CD4-positive, alpha-beta T cell treated with Interleukin-10 for 1 hour (primary cell): ENCODE data around the gene TMEM163.
A peak's percentile ranks its signal among the peaks of the same experiment; 100 is the strongest.
"Not testable (repeated sequence)": the region's sequence is repeated elsewhere in the genome, so short reads cannot be mapped to it uniquely, and the experiment has no call there.

Source experiments
- DNase-seq: peaks from one replicate; pipeline ENCODE4 v3.0.0-alpha.2; 2020

TMEM163 gene

DNA sequence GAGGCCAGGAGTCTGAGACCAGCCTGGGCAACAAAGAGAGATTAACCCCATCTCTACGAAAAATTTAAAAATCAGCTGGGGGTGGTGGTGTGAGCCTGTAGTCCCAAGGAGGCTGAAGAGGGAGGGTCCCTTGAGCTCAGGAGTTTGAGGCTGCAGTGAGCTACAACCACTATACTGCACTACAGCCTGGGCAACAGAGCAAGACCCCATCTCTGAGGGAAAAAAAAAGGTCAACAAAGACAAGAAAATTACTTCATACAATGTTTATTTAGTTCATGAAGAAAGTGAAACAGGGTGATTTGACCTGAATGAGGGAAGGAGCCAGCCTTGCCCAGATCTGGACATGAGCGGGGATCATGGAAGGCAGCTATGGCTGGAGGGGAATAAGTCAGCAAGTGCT, 59.1 kb downstream of the TMEM163 start:
- no peak for DNase-seq

DNA sequence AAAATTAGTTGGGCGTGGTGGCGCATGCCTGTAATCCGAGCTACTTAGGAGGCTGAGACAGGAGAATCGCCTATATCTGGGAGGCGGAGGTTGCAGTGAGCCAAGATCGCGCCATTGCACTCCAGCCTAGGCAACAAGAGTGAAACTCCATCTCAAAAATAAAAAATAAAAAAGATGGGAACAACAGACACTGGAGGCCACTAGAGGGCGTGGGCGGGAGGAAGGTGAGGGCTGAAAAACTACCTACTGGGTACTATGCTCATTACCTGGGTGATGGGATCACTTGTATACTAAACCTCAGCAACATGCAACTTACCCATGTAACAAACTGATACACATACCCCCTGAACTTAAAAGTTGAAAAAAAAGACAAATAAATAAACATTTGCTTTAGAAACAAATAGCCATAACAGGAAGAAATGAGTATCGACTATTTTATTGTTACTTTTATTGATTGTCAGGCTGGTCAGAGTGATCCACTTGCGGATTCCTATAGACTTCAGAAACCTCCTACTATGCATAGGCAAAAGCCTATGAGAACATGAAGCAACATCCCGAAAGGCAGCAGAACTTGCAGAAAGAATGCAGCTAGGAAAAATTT, 61.0 kb downstream of the TMEM163 start:
- DNase-seq: peak; percentile 48

DNA sequence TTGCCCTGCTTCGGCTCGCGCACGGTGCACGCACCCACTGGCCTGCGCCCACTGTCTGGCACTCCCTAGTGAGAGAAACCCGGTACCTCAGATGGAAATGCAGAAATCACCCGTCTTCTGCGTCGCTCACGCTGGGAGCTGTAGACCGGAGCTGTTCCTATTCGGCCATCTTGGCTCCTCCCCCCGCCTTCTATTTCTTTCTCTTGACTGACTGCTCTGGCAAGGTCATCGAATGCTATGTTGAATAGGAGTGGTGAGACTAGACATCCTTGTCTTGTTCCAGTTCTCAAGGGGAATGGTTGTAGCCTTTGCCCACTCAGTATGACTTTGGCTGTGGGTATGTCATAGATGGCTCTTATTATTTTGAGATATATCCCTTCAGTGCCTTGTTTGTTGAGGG, 62.4 kb downstream of the TMEM163 start:
- not testable (repeated sequence) for DNase-seq

DNA sequence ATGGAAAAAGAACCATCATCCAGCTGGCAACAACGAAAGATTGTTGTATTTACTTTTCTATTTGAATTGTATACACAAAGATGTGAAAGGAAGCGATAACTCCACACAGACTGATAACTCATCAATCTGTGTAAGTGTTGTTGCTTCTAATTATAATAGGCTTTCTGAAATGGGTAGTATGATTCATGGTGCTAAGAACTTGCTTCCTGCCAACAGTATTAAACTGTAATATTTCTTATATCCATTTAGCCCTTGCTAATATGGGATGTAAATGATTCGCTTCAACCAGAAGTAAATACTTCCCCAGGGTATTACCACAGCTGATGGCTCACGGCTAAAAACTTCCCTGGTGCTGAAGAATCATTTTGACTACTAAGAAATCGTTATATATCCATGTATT, 70.2 kb downstream of the TMEM163 start:
- no peak for DNase-seq

DNA sequence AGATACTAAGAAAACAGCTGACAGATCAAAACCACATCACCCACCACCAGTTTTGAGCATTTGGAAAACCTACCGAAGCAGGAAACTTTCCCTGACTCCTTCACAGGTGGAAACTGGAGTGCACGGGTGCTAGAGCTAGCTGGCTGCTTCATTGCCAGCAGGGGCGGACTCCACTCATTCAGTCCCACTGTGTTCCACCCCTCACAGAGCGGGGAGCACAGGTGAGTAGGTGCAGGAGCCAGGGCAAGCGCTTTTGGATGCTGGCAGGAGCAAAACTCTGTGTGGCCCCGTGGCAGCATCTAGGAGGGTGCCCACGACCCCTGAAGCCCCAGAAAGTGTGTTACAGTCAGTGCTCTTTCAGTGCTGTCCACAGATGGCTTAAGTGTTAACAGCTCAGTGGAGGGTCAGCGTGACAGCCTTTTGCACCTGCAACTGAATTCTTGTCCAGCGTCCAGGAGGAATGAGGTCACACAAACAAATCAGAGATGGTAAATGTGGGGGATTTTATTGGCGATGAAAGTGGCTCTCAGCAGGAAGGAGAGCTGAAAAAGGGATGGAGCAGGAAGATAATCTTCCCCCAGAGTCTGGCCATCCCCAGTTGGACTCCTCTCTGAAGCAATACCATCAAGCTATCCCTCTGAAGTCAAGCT, 71.1 kb downstream of the TMEM163 start:
- DNase-seq: no peak

DNA sequence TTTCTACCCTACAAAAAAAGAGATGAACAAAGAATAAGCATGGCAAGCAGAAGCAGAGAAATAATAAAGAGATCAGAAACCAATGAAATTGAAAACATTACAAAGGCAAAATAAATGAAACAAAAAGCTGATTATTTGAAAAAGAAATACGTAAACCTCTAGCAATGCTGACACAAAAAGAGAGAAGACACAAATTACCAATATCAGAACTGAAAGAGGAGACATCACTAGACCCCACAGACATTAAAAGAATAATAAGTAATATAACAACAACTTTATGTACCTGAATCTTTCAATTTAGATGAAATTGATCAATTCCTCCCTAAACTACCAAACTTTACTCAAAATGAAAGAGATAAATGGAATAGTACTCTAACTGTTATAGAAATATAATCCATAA, 75.9 kb downstream of the TMEM163 start:
- DNase-seq: no peak

DNA sequence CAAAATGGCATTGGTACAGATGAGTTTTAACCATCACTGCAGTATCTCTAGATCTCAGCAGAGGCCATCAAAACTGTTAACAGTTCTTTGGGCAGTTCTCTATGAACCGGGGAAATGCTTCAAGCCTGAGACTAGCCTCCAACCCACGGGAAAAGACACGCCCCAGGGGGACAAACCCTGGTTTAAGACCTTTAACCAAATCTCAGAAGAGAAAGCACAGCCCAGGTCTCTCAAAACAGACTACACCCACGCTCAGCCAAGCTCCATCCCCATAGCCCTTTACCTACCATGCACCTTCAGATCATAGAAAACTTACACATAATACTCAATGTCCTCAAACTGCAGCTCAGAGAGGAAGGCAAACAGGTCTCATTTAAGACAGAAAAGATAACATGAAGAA, 78.3 kb downstream of the TMEM163 start:
- no peak for DNase-seq

DNA sequence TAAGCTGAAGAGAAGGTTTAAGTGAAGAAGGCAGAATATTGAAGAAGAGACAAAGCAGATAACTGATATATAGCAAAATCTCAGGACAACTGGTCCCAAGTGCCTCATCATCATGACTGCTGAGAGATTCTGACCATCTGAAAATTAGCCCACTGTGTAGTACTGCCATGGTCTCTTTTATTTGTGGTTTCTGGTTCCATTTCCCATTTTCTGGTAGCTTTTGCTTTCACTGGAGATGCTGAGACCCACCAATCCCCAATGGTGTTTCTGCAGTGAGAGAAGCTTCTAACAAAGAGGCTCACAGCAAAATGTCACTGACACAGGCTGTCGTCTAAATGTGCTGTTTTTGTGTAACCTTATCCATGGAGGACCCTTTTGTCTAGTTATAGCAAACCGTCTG, 79.5 kb downstream of the TMEM163 start:
- DNase-seq: no peak

DNA sequence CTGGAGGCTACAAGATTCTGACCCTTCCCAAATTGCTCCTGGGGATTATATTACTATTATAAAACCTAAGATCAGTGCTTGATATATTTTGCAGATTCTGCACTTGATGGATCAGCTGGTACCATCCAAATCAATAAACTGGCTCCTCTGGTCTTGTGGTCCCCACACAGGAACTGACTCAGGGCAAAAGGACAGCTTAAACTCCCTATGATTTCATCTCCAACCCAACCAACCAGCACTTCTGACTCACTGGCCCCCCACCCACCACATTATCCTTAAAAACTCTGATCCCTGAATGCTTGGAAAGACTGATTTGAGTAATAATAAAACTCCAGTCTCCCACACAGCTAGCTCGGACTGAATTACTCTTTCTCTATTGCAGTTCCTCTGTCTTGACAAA, 82.1 kb downstream of the TMEM163 start:
- no peak for DNase-seq

DNA sequence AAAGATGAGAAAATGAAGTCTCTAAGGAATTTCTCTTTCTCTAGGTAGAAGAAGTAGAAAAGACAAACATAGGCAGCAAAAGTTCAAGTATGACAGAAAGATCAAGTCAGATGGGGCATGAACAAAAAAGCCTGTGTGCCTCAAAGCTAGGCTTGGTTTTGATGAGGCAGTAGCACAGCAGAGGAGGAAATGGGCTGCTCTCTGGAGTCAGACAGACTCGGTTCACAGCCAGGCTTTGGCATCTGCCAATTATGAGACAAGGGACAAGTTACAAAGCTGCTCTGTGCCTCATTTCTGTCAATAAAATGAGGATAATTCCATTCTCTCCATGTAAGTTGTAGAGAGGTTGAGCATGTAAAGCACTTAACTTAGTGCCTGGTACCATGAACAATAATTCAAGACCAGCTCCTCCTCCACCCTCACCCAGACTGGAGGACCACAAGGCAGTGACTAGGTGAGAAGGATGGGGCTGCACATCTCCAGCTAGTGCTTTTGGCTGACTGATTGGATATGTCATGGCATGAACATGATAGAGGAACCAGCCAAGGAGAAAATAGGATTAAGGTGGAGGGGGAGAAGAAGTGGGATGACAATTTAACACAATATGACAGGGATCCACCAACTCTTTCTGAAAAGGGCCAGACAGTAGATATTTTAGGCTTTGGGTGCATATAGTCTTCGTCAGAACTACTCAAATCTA, 84.6 kb downstream of the TMEM163 start:
- no peak for DNase-seq

DNA sequence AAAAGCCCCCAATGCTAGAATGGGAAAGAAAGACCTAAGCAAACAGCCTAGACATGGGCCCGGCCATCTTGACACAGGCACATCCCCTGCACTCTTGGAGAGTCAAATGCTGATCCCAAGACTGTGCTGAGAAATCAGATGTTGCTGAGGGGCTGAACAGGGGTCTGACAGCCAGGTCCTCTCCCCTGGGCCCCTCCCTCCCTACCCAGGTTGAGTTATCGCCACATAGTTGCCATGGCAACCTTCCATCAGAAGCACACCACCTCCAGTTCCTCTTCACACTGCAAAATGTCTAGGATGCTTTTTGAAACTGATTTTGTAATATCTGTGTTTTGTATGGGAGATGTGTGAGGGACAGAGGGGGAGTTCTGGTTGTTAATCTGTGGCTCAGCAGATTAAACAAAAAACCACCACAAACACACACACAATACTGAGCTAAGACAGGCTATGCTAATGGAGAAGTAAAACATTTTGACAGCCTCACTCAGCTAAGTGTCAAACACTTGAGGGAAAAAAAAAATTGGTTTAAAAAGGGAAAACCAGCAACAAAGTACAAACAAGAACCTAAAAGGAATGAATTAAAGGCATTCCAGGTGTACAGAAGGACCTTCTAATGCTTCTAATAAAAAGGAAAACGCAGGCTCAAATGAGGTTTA, 88.2 kb downstream of the TMEM163 start:
- no peak for DNase-seq

DNA sequence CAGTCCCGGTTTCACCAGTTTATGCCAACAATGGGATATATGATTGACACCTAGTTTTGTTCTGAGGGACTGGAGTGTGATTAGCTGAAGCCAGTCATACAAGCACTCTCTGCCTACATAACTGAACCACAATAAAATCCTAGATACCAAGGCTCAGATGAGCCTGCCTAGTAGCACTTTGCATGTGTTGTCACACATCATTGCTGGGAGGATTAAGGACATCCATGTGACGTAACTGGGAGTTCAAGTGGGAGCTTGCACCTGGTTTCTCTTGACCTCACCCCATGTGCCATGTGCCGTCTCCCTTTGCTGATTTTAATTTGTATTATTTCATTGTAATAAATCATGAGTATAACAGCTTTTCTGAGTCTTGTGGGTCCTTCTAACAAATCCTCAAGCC, 90.3 kb downstream of the TMEM163 start:
- no peak for DNase-seq

DNA sequence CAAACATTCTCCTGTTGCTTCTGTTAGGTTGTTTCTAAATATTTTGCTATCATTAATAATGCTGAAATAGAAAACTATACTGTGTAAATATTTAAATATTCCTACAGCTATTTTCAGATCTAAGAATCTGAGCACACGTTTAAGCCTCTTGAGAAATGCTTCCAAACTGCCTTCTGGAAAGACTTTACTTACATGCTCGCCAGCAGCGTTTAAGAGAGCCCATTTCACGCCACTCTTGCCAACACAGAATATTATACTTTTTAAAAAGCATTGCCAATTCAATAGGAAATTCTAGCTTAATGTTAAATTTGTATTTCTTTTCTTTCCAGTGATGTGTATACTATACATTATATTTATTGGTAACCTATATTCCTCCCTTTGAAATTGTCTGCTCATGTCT, 92.0 kb downstream of the TMEM163 start:
- no peak for DNase-seq

DNA sequence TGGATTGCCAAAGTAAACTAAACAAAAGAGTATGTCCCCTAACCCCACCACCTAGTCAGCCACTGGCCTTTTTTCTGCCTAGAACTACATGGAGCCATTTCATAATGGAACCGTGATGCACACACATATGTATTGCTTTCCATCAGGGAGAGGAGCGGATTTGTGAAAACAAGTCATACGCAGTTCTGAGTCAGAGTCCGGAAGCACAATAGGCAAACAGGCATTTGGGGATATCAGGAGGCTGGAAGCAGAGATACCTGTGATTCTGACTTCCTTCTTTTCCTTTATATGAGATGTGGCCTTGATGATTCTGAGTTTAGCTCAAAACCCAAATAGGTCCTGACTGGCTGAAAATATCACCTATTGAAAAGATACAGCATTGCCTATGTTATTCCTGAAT, 93.5 kb downstream of the TMEM163 start:
- no peak for DNase-seq

DNA sequence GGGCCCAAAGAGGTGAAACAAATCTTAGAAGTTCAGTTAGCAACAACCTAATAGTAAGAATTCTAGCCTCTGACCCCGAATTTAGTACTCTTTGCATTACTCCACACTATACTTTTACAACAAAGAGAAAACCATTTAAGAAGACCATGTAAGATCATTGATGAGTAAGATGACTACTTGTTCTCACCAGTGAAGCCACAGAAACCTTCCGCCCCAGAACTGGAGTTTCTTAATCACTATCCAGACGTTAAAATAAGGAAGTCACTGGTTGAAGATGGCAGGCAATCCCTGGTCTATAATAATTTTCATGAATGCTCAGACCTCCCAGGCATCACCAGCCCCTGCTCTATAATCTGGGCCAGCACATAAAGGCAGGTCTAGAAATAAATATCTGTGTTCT, 95.0 kb downstream of the TMEM163 start:
- DNase-seq: no peak

DNA sequence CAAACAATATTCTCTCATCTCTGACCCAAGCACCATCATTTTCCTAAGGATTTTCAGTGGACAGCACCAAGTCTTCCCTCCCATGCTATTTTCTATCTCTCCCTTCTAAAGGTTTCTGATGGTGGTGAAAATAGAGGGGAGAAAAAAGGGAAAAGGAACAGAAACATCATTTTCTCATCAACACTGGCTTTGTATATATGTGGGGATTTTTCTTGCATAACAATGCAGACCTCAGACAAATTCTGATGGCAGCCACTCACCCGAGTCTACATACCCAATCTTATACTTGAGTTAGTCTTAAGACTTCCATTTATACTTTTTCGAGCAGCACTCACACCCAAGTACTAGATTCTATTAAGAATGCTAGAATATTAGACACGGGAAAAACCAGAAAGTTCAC, 95.8 kb downstream of the TMEM163 start:
- DNase-seq: no peak

DNA sequence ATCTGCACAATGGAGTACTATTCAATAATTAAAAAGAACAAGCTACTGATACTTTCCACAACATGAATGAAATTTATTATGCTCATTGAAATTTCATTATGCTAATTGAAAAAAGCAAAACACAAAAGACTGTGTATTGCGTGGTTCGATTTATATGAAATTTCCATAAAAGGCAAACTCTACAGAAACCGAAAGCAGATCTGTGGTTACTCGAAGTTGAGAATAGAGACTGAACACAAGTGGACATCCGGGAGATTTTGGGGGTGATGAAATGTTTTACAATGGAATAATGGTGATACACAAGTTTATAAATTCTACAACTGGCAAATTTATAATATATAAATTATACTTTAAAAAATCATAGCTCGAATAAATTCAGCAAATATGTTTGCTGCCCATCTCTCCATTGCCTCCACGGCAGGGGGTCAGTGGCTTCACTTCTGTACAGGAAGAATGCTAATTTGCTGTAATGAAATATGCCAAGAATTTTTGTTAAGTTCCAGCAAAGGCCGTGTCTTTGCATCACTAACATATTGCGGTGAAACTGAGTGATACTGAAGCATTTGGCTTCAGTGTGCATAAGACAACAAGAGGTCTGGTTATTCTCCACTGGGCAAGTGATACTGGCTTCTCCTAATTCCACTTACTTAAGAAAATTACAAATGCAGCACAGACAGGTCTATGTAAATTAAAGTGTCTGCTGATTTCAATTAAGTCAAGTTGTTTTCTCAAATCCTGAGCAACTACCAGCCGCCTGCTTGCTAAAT, 96.7 kb downstream of the TMEM163 start:
- peak; percentile 9 for DNase-seq

DNA sequence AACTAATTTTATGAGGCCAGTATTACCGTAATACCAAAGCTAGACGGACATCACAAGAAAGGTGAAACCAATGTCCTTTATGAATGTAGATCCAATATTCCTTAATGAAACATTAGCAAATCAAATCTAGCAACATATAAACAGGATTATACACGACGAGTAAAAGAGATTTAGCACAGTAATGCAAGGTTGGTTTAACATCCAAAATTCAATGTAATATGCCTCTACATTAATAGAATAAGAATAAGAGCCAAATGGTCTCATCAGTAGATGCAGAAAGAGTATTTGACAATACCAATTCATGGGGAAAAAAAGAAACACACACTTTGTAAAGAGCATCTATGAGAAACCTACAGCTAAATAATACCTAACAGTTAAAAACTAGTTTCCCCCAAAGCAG, 99.5 kb downstream of the TMEM163 start:
- DNase-seq: no peak

DNA sequence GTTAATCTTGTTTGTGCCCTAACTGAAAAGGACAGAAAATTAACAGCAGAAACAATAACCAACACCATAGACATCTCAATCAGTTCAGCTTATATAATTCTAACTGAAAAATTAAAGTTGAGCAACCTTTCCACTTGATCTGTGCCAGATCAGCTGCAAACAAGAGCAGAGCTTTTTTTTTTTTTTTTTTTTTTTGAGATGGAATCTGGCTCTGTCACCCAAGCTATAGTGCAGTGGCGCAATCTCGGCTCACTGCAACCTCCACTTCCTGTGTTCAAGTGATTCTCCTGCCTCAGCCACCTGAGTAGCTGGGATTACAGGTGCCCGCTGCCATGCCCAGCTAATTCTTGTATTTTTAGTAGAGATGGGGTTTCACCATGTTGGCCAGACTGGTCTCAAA, 103.3 kb downstream of the TMEM163 start:
- not testable (repeated sequence) for DNase-seq

DNA sequence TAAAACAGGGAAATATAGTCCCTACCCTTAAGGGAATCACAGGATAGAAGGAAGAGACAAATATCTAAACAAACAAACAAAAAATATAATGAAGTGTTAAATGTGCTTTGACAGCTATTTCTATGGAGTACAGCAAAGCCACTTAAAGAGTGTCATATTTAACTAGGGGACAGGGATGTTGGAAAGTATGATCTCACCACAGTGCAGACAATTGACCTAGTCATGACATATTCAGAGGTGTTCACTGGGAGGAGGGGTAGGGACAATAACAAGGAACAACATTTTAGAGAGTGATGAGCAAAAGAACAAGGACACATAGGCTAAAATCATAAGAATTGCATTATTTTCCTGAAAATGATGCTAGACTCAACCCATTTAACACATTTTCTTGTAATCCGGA, 107.5 kb downstream of the TMEM163 start:
- no peak for DNase-seq

DNA sequence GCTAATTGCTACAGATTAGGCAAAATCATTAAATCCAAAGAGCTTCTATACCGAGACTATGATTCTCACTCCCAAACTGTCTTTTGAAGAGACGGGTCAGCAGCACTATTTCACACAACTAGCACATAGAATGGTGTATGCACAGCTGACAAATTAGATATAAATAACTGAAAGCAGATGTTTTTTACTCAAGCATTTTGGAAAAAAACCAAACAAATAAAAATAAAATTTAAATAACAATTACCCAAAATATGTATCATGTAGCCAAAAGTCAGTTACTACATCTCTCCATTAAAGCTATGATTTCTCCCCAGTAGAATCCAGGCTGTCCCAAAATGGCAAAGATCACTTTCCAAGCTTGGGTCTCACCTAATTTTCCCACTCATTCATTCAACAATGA, 107.9 kb downstream of the TMEM163 start:
- no peak for DNase-seq

DNA sequence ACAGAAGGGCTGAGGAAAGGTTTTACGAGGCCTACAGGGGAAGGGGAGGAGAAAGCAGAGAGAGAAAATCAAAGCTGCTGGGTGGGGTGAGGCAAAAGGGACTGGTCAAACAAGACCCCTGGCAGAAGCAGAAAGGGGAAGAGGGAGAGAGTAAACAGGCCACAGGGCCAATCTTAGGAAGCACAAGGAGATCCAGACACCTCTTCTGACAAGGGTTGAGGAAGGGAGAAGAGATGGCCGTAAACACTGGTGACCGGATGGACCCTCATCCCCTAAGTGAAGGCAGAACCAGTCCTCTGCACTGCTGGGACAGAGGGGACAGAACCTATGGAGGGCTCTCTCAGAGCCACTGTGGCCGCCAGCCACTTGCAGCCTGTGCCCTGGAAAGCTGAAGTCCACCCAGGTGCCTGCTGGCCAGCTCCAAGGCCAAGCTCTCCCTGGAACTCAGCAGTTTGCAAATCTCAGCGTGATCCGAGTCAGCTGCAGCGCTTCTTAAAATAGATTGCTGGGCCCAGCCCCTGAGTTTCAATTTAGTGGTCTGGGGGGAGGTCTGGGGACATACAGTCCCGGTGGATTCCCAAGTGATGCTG, 108.8 kb downstream of the TMEM163 start:
- no peak for DNase-seq

DNA sequence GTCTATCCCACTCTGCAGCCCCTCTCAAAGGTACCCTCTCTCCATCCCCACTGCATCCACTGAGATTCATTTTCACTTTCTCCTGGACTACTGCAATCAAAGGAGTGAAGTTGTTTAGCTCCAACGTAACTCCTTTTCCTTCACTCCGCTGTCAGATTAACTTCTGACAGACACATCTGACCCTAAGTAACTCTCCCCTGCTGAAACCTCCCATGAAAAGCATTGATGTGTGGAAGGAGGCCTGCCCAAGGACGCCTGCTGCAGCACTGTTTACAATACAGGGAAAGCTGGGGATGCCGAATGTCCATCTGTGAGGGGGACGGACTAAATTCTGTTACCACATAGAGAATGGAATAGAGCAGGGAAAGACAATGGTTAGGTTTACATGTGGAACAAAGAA, 114.8 kb downstream of the TMEM163 start:
- DNase-seq: no peak
